Thoracic aorta (tissue), 2 donors: ENCODE measurements around the gene EP400. TPM values are rescaled to one million over a fixed set of nuclear protein-coding genes. Genes with fewer than 3 reads are reported as not detected.

Source experiments
- ATAC-seq: fragments of 150-250 bp; one replicate; pipeline ENCODE4 v1.8.0; 2017; ENCODE audit warnings: low read depth; ENCODE audit not compliant: insufficient number of reproducible peaks, low FRiP score
- DNase-seq: peaks from one replicate; pipeline ENCODE4 v3.0.0-alpha.2; 2020; ENCODE audit warnings: low spot score
- H3K27ac ChIP-seq, 2 donors: fragments of 200-600 bp; sonication (generic); 1 replicate in 1 of 2; 2 replicates in 1 of 2; pipeline ENCODE4 v1.5.1; 2016; ENCODE audit warnings: mild to moderate bottlenecking in 2 of 2, moderate library complexity in 2 of 2
- H3K27me3 ChIP-seq: fragments of 200-600 bp; sonication (generic); replicated peaks from 2 replicates; pipeline ENCODE4 v1.6.0; 2016; ENCODE audit warnings: mild to moderate bottlenecking; ENCODE audit not compliant: insufficient read depth
- H3K36me3 ChIP-seq: fragments of 200-600 bp; sonication (generic); one replicate; pipeline ENCODE4 v1.5.1; 2016
- H3K4me1 ChIP-seq, 2 donors: fragments of 200-600 bp; sonication (generic); 1 replicate in 1 of 2; 2 replicates in 1 of 2; pipeline versions ENCODE4 v1.5.1 to v1.6.0; 2016; ENCODE audit warnings: low read depth in 2 of 2, mild to moderate bottlenecking in 1 of 2; ENCODE audit not compliant: control insufficient read depth in 1 of 2
- H3K4me3 ChIP-seq: fragments of 200-600 bp; sonication (generic); 2 replicates; pipeline ENCODE4 v1.5.1; 2016; ENCODE audit warnings: mild to moderate bottlenecking
- H3K9me3 ChIP-seq: fragments of 200-600 bp; sonication (generic); 2 replicates; pipeline ENCODE4 v1.5.1; 2016
- CTCF ChIP-seq: fragments of 200-600 bp; sonication (generic); IDR thresholded peaks from one replicate; pipeline ENCODE4 v1.5.1; 2019; ENCODE audit warnings: antibody characterized with exemption
- total RNA-seq, 2 donors: library from RNA; depleted of rRNA; stranded (reverse); fragments of >200 nt; gene quantifications; one replicate each; pipeline versions ENCODE4 v1.1.0 to v1.2.3, GENCODE V29; 2016

Gene EP400
- total RNA-seq, 2 donors from 2014 or later = 20.2 to 47.3 TPM

GRCh38 chr12:132030367-132031038 lies 80.8 kb downstream of the EP400 start:
- TF ChIP-seq CTCF = no peak
- Histone ChIP-seq H3K27me3 (no peaks in the 10 kb centered on the region), H3K36me3 (peaks cover 90% of the 10 kb centered on the region), H3K9me3 (no peaks in the 10 kb centered on the region), H3K4me3 (no peak overlapping the region), H3K4me1 (no peaks in the 10 kb centered on the region), H3K27ac (no peak overlapping the region)
- ATAC-seq = no peak
- no peak for DNase-seq

- DNase-seq (no peak), ATAC-seq (no peak)
- Histone ChIP-seq H3K4me3 (no peak overlapping the region), H3K27ac (no peak overlapping the region), H3K4me1 (no peaks in the 10 kb centered on the region), H3K36me3 (peaks cover 88% of the 10 kb centered on the region), H3K9me3 (no peaks in the 10 kb centered on the region), H3K27me3 (no peaks in the 10 kb centered on the region)
- no peak for TF ChIP-seq CTCF
Measured at GRCh38 chr12:132033627-132034026, 83.9 kb downstream of the EP400 start.

GRCh38 chr12:132036063-132036683 lies 86.4 kb downstream of the EP400 start:
- Histone ChIP-seq H3K4me1 (no peaks in the 10 kb centered on the region), H3K4me3 (no peak overlapping the region), H3K27ac (no peak overlapping the region), H3K27me3 (no peaks in the 10 kb centered on the region), H3K9me3 (no peaks in the 10 kb centered on the region), H3K36me3 (peaks cover 77% of the 10 kb centered on the region)
- no peak for TF ChIP-seq CTCF
- DNase-seq = no peak
- no peak for ATAC-seq

DNA sequence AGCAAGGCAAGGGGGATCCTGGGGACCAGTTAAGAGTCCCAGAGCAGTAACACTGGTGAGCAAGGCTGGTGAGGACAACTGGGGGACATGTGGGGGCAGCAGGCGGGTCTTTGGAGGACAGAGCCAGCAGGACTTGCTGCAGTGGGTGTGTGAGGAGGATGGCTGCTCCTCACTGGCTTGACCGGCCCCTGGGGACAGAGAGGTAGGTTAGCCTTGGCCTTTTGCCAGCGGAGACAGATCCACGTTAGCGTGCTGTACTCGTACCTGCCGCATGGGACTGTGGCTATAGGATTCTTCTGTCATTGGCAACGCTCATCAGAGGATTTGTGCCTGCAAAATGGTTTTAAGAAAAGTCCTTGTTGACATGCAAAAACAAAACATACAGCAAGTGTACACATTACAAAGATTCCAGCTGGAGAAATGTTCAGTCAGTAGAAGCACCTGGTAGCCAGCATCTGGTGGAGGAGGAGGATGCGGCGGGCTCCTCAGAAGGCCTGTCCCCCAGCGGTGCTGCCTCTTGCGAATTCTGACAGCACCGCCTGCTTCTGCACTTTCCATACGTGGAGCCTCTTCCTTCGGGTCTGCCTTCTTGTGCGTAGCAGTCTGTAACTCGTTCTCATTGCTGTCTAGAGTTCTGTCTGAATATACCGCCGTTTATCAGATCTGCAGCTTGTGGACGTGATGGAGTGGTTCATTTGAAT lies 91.3 kb downstream of the EP400 start:
- no peaks in the 10 kb centered on the region for H3K27me3 ChIP-seq
- TF ChIP-seq CTCF = no peak
- no peak overlapping the region for H3K4me3 ChIP-seq
- H3K36me3 ChIP-seq = peaks cover 52% of the 10 kb centered on the region
- no peak overlapping the region for H3K27ac ChIP-seq
- ATAC-seq (no peak), DNase-seq (no peak)
- H3K9me3 ChIP-seq = no peaks in the 10 kb centered on the region
- H3K4me1 ChIP-seq = no peaks in the 10 kb centered on the region

DNA sequence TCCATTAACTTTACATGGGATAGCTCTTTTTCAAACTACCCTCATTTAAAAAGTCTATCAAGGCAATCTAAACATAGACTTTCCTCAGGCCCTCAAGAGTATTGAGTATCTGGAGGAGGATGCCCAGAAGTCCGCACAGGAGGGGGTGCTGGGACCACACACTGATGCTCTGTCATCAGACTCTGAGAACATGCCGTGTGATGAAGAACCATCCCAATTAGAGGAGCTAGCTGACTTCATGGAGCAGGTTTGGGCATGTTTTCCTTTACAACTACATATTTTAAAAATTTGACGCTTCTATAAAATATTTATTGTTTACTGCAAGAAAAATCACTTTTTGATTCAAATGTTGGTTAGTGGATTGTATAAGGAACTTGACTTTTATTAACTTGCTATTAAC lies 93.5 kb downstream of the EP400 start:
- ATAC-seq = no peak
- H3K36me3 ChIP-seq = peaks cover 42% of the 10 kb centered on the region
- DNase-seq = no peak
- H3K27ac ChIP-seq = no peak overlapping the region
- H3K9me3 ChIP-seq = no peaks in the 10 kb centered on the region
- no peak for TF ChIP-seq CTCF
- no peaks in the 10 kb centered on the region for H3K4me1 ChIP-seq
- no peaks in the 10 kb centered on the region for H3K27me3 ChIP-seq
- H3K4me3 ChIP-seq = no peak overlapping the region
